GM18951 (cell line): Measurements from ENCODE around the gene ATP5PD.

Experiments
- POLR2A ChIP-seq: IDR thresholded peaks from 4 replicates; pipeline ENCODE4 v1.6.1; 2011; ENCODE audit warnings: mild to moderate bottlenecking; ENCODE audit not compliant: insufficient read length, insufficient read depth; ENCODE audit errors: extremely low read depth
- in situ Hi-C: fragments of 300-500 bp; cut with MboI; formaldehyde crosslinking; loops from one replicate; pipeline ENCODE4 v1.12.0; 2022; ENCODE audit warnings: low sequenced_read_pairs, mixed read lengths, inconsistent platforms; ENCODE audit not compliant: unreplicated experiment

The ATP5PD gene

GRCh38 chr17:75046407-75047289 is at the start of gene ATP5PD, which contains the start of gene KCTD2:
TSS of gene ATP5PD (minus strand) at chr17:75046969. CDS start at chr17:75042650, 4,319 bp downstream.
TSS of gene KCTD2 (plus strand) at chr17:75047225. CDS start at chr17:75047251, 26 bp downstream.
- in situ Hi-C loops: no loop called here
- TF ChIP-seq POLR2A: peak; percentile 94

- in situ Hi-C loops: no loop called here
- TF ChIP-seq POLR2A: no peak
Observed at GRCh38 chr17:75096082-75096625, 49.4 kb upstream of the ATP5PD start.

GRCh38 chr17:75094871-75095399 is 48.2 kb upstream of the ATP5PD start:
- in situ Hi-C loops: no loop called here
- TF ChIP-seq POLR2A: no peak

- no peak for TF ChIP-seq POLR2A
- in situ Hi-C loops: no loop called here
Observed at GRCh38 chr17:75093548-75094158, 46.9 kb upstream of the ATP5PD start.

- no peak for TF ChIP-seq POLR2A
- in situ Hi-C loops: no loop called here
Observed at GRCh38 chr17:75091855-75092327, 45.1 kb upstream of the ATP5PD start.

- in situ Hi-C loops: no loop called here
- no peak for TF ChIP-seq POLR2A
Observed at GRCh38 chr17:75090871-75091854, 44.4 kb upstream of the ATP5PD start.

GRCh38 chr17:75088465-75089417 is 42.0 kb upstream of the ATP5PD start:
- in situ Hi-C loops: no loop called here

GRCh38 chr17:75087558-75088453 is 41.0 kb upstream of the ATP5PD start, which contains the start of gene SLC16A5:
TSS of gene SLC16A5 (plus strand) at chr17:75087954. CDS start at chr17:75093637, 5,683 bp downstream.
- in situ Hi-C loops: no loop called here
- peak; percentile 60 for TF ChIP-seq POLR2A

More at GRCh38 chr17:75088465-75089417, 42.0 kb upstream of the ATP5PD start:
- no peak for TF ChIP-seq POLR2A

GRCh38 chr17:75087182-75087557 is 40.4 kb upstream of the ATP5PD start:
- TF ChIP-seq POLR2A: no peak
- in situ Hi-C loops: no loop called here

- TF ChIP-seq POLR2A: no peak
- in situ Hi-C loops: no loop called here
Observed at GRCh38 chr17:75086496-75087181, 39.9 kb upstream of the ATP5PD start.
